IMR-90 (cell line): ENCODE results near the gene TASP1.

Source experiments
- BHLHE40 ChIP-seq: fragments of 150-350 bp; IDR thresholded peaks from 2 replicates; pipeline ENCODE4 v1.6.1; 2016; ENCODE audit warnings: mild to moderate bottlenecking, low read depth, low read length
- CEBPB ChIP-seq: IDR thresholded peaks from 2 replicates; pipeline ENCODE4 v1.6.1; 2012; ENCODE audit warnings: low read depth, low read length, improper control_type of control experiment
- CHD1 ChIP-seq: IDR thresholded peaks from 2 replicates; pipeline ENCODE4 v1.6.1; 2012; ENCODE audit warnings: low read depth, low read length, improper control_type of control experiment
- CTCF ChIP-seq: conservative IDR thresholded peaks from 2 replicates; pipeline ENCODE4 v1.5.1; 2012; ENCODE audit warnings: mild to moderate bottlenecking, low read depth, low read length, improper control_type of control experiment
- ELK1 ChIP-seq: fragments of 150-350 bp; IDR thresholded peaks from 2 replicates; pipeline ENCODE4 v1.6.1; 2016; ENCODE audit warnings: low read depth, mild to moderate bottlenecking, low read length, moderate library complexity, borderline replicate concordance
- FOS ChIP-seq: fragments of 150-350 bp; IDR thresholded peaks from 2 replicates; pipeline ENCODE4 v1.6.1; 2016; ENCODE audit warnings: low read depth, low read length
- MAFK ChIP-seq: IDR thresholded peaks from 2 replicates; pipeline ENCODE4 v1.6.1; 2012; ENCODE audit warnings: low read depth, low read length, improper control_type of control experiment
- MAZ ChIP-seq: IDR thresholded peaks from 2 replicates; pipeline ENCODE4 v1.6.1; 2012; ENCODE audit warnings: low read depth, mild to moderate bottlenecking, low read length, improper control_type of control experiment, moderate library complexity, borderline replicate concordance
- MXI1 ChIP-seq: IDR thresholded peaks from 2 replicates; pipeline ENCODE4 v1.6.1; 2012; ENCODE audit warnings: low read depth, mild to moderate bottlenecking, low read length, moderate library complexity, borderline replicate concordance
- NFE2L2 ChIP-seq: fragments of 150-350 bp; IDR thresholded peaks from 2 replicates; pipeline ENCODE4 v1.6.1; 2016; ENCODE audit warnings: low read depth, mild to moderate bottlenecking, low read length
- POLR2A ChIP-seq: IDR thresholded peaks from 2 replicates; pipeline ENCODE4 v1.6.1; 2012; ENCODE audit warnings: mild to moderate bottlenecking, low read depth, low read length
- RAD21 ChIP-seq: IDR thresholded peaks from 2 replicates; pipeline ENCODE4 v1.6.1; 2012; ENCODE audit warnings: low read length, improper control_type of control experiment
- SMC3 ChIP-seq: fragments of 150-350 bp; IDR thresholded peaks from 2 replicates; pipeline ENCODE4 v1.6.1; 2016; ENCODE audit warnings: low read depth, mild to moderate bottlenecking, antibody characterized with exemption, low read length, moderate library complexity
- USF2 ChIP-seq: fragments of 150-350 bp; IDR thresholded peaks from 2 replicates; pipeline ENCODE4 v1.6.1; 2017; ENCODE audit warnings: mild to moderate bottlenecking, antibody characterized with exemption, low read length, low read depth

GRCh38 chr20:13665709-13666395 lies 27.1 kb upstream of the TASP1 start:
- TF ChIP-seq CTCF (no peak), USF2 (no peak), POLR2A (no peak), MAZ (no peak), SMC3 (no peak), MAFK (no peak), NFE2L2 (no peak), MXI1 (no peak), FOS (no peak), CHD1 (no peak), CEBPB (no peak), RAD21 (no peak), BHLHE40 (no peak), ELK1 (no peak)
